Measurements from ENCODE around the gene SLX9.

Gene SLX9

GRCh38 chr21:44929799-44930542, 9.9 kb upstream of the SLX9 start:
- no peak for DNase-seq (ENCODE audit: insufficient read length, low spot score)
- TF ChIP-seq POLR2A (IDR thresholded peaks at IDR 0.05; ENCODE audit: low read depth, low read length) (no peak), POLR2AphosphoS5 (IDR thresholded peaks at IDR 0.05; ENCODE audit: low read depth, low read length) (no peak), SPI1 (IDR thresholded peaks at IDR 0.05; ENCODE audit: low read depth, low read length) (no peak), PAX5 (IDR thresholded peaks at IDR 0.05; ENCODE audit: insufficient read depth, low read length, severe bottlenecking) (no peak), POU2F2 (IDR thresholded peaks at IDR 0.05; ENCODE audit: low read depth, low read length) (no peak), TAF1 (IDR thresholded peaks at IDR 0.05; ENCODE audit: low read depth, low read length) (no peak)
- peak; percentile 62 for FAIRE-seq

- FAIRE-seq (no peak), DNase-seq (ENCODE audit: insufficient read length, low spot score) (no peak)
- TF ChIP-seq POLR2AphosphoS5 (IDR thresholded peaks at IDR 0.05; ENCODE audit: low read depth, low read length) (no peak), PAX5 (IDR thresholded peaks at IDR 0.05; ENCODE audit: insufficient read depth, low read length, severe bottlenecking) (no peak), TAF1 (IDR thresholded peaks at IDR 0.05; ENCODE audit: low read depth, low read length) (no peak), SPI1 (IDR thresholded peaks at IDR 0.05; ENCODE audit: low read depth, low read length) (no peak), POU2F2 (IDR thresholded peaks at IDR 0.05; ENCODE audit: low read depth, low read length) (no peak), POLR2A (IDR thresholded peaks at IDR 0.05; ENCODE audit: low read depth, low read length) (no peak)
Observed at GRCh38 chr21:44930543-44930981, 9.3 kb upstream of the SLX9 start.

DNA sequence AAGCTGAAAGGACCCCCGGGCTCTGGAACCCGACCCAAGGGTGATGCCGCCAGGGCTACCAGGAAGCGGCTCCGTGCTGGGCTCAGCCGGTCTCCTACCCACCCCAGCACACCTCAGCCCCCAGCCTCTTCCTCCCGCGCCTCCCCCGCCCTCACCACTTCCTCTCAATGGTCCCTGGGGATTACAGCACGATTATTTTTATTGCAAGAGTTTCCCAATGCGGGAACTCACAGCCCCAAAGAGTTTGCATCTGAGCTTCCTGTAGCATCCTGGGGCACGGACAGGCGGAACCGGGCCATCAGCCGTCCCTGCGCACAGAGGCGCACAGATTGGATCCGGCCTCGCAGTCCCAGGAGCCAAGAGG, 8.7 kb upstream of the SLX9 start:
- FAIRE-seq, result peak; percentile 9
- no peak for DNase-seq (ENCODE audit: insufficient read length, low spot score)
- TF ChIP-seq TAF1 (IDR thresholded peaks at IDR 0.05; ENCODE audit: low read depth, low read length) (no peak), SPI1 (IDR thresholded peaks at IDR 0.05; ENCODE audit: low read depth, low read length) (peak; percentile 59)

DNA sequence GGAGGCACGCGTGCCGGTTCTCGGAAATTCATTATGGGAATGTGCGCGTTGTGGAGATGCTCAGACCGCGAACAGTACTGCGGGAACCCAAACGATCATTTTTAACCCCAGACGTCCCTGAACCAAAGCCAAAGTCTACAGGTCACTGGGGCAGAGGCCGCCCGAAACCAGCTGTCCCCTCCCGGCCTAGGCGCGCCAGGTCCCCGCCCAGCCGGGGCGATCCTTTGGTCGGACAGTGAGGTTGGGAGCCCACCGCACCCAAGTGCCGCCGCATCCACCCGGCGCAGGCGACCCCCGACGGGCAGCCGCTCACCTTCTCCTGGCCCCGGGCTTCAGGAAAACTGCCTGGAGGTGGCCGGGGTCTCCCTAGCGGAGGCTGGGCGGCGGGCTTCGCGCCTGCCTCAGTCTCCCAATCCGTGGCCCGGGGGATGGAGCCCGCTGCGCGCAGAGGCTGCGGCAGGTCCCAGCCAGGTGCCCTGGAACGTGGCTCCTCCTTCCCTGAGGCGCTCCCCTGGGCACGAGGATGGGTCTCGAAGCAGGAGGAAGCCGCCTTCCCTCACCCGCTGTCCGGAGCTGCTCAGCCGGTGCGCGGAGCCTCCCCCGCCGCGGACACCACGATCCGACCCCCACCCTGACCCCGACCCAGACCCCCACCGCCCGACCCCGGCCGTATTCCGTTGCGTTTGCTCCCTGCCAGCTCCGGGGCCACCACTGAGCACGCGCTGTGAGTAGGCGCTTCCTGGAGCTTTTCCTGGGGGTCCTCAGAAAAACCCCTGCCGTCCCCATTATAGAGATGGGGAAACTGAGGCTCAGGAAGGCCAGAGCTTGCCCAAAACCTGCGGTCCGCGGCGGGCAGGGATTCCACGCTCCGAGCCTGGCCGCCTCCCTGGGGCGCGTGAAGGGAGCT, 8.1 kb upstream of the SLX9 start:
- no peak for DNase-seq (ENCODE audit: insufficient read length, low spot score)
- FAIRE-seq, result peak; percentile 64
- TF ChIP-seq POU2F2 (IDR thresholded peaks at IDR 0.05; ENCODE audit: low read depth, low read length) (no peak), SPI1 (IDR thresholded peaks at IDR 0.05; ENCODE audit: low read depth, low read length) (no peak), POLR2A (IDR thresholded peaks at IDR 0.05; ENCODE audit: low read depth, low read length) (no peak), POLR2AphosphoS5 (IDR thresholded peaks at IDR 0.05; ENCODE audit: low read depth, low read length) (no peak), PAX5 (IDR thresholded peaks at IDR 0.05; ENCODE audit: insufficient read depth, low read length, severe bottlenecking) (no peak), TAF1 (IDR thresholded peaks at IDR 0.05; ENCODE audit: low read depth, low read length) (no peak)

- FAIRE-seq (no peak), DNase-seq (ENCODE audit: insufficient read length, low spot score) (peak; percentile 69)
- TF ChIP-seq POU2F2 (IDR thresholded peaks at IDR 0.05; ENCODE audit: low read depth, low read length), result no peak
Observed at GRCh38 chr21:44932408-44933181, 7.2 kb upstream of the SLX9 start.

DNA sequence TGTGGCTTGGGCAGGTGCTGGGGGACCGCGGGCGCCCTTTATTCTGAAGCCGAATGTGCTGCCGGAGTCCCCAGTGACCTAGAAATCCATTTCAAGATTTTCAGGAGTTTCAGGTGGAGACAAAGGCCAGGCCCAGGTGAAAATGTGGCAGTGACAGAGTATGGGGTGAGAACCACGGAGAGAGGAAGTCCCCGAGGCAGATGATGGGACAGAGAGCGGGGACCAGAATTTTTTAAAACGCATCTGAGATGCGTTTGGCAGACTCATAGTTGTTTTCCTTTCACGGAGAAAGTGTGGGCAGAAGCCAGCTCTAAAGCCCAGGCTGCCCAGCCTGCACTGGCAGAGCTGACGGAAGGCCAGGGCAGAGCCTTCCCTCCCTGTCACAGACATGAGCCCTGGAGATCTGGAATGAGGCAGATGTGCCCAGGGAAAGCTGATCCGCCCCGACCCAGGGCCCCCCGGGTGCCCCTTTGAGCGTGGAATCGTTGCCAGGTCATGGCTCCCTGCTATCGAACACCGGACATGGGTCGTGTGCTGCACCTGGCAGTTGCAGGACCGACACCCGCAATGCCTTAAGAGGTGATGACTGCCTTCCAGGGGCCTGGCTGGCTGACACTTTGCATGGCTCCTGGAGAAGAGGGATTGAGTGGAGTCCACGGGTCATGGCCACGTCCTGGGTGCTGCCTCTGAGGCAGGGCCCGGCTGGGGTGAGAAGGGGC, 6.5 kb upstream of the SLX9 start:
- no peak for TF ChIP-seq TAF1 (IDR thresholded peaks at IDR 0.05; ENCODE audit: low read depth, low read length)
- TF ChIP-seq SPI1 (IDR thresholded peaks at IDR 0.05; ENCODE audit: low read depth, low read length), result peak; percentile 31; the same call in 1 of the 2 replicates
- TF ChIP-seq POLR2AphosphoS5 (IDR thresholded peaks at IDR 0.05; ENCODE audit: low read depth, low read length), result no peak
- no peak for TF ChIP-seq POLR2A (IDR thresholded peaks at IDR 0.05; ENCODE audit: low read depth, low read length)
- DNase-seq (ENCODE audit: insufficient read length, low spot score), result no peak
- FAIRE-seq, result no peak

DNA sequence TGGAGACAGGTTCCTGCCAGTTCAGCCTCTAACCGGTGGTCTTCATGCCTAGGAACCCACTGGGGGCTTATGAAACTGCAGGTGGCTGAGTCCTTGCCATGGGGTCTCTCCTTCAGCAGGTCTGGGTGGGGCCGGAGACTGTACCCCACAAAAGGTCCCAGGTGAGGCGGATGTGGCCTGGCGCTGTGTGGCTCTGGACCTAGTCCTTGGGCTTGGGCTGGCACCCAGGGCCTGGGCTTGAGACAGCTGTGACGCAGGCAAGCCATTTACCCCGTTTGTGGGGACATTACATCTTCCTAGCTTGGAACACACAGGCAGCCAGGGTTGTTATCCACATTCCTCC, 5.9 kb upstream of the SLX9 start:
- FAIRE-seq (no peak), DNase-seq (ENCODE audit: insufficient read length, low spot score) (no peak)
- no peak for TF ChIP-seq PAX5 (IDR thresholded peaks at IDR 0.05; ENCODE audit: insufficient read depth, low read length, severe bottlenecking)
- TF ChIP-seq POLR2A (IDR thresholded peaks at IDR 0.05; ENCODE audit: low read depth, low read length), result no peak
- no peak for TF ChIP-seq POU2F2 (IDR thresholded peaks at IDR 0.05; ENCODE audit: low read depth, low read length)
- TF ChIP-seq TAF1 (IDR thresholded peaks at IDR 0.05; ENCODE audit: low read depth, low read length), result no peak
- no peak for TF ChIP-seq POLR2AphosphoS5 (IDR thresholded peaks at IDR 0.05; ENCODE audit: low read depth, low read length)
- TF ChIP-seq SPI1 (IDR thresholded peaks at IDR 0.05; ENCODE audit: low read depth, low read length), result no peak

- FAIRE-seq (no peak), DNase-seq (ENCODE audit: insufficient read length, low spot score) (no peak)
- no peak for TF ChIP-seq POLR2AphosphoS5 (IDR thresholded peaks at IDR 0.05; ENCODE audit: low read depth, low read length)
- no peak for TF ChIP-seq SPI1 (IDR thresholded peaks at IDR 0.05; ENCODE audit: low read depth, low read length)
- no peak for TF ChIP-seq PAX5 (IDR thresholded peaks at IDR 0.05; ENCODE audit: insufficient read depth, low read length, severe bottlenecking)
- TF ChIP-seq TAF1 (IDR thresholded peaks at IDR 0.05; ENCODE audit: low read depth, low read length), result no peak
- TF ChIP-seq POU2F2 (IDR thresholded peaks at IDR 0.05; ENCODE audit: low read depth, low read length), result no peak
- TF ChIP-seq POLR2A (IDR thresholded peaks at IDR 0.05; ENCODE audit: low read depth, low read length), result no peak
Observed at GRCh38 chr21:44934276-44934675, 5.6 kb upstream of the SLX9 start.
